ENCODE results near the gene SLC1A5. TPM values are rescaled to one million over a fixed set of nuclear protein-coding genes. Genes with fewer than 3 reads are reported as not detected.
A peak's percentile ranks its signal among the peaks of the same experiment; 100 is the strongest.

SLC1A5 gene
- total RNA-seq, 2 experiments from 2014 or later = 145 to 161 TPM

- Histone ChIP-seq H3K27ac (ENCODE audit: low read depth, low read length, poor library complexity, severe bottlenecking) (no peak overlapping the region), H2AFZ (ENCODE audit: low read length) (no peak overlapping the region), H3K9me2 (ENCODE audit: insufficient read depth, low read length) (no peaks in the 10 kb centered on the region), H3K4me3 (ENCODE audit: low read depth, low read length, poor library complexity, severe bottlenecking) (no peak overlapping the region), H3K4me2 (ENCODE audit: low read length) (no peak overlapping the region), H3K9me3 (ENCODE audit: low read length) (no peaks in the 10 kb centered on the region), H3K79me2 (ENCODE audit: insufficient read depth, low read depth, low read length) (peaks cover 23% of the 10 kb centered on the region), H4K20me1 (ENCODE audit: insufficient read depth, low read length) (peaks cover 15% of the 10 kb centered on the region; the same call in 1 of the 2 replicates), H3K36me3 (ENCODE audit: insufficient read depth, low read length) (peaks cover 17% of the 10 kb centered on the region; the same call in 1 of the 2 replicates), H3K4me1 (ENCODE audit: insufficient read depth, low read length, poor library complexity, severe bottlenecking) (peaks cover 50% of the 10 kb centered on the region)
- POLR2A ChIA-PET = no interaction called here
- BruUV-seq (replicated peaks) = no TSS peak
- intact Hi-C loops (cut with micrococcal nuclease; ENCODE audit: unreplicated experiment) = no loop called here
- TF ChIP-seq CTCF (conservative IDR thresholded peaks at IDR 0.05; ENCODE audit: low read length) (peak; percentile 90), EZH2phosphoT487 (IDR thresholded peaks at IDR 0.05; ENCODE audit: borderline replicate concordance, low read depth, low read length) (no peak)
- peak; percentile 66 for DNase-seq (ENCODE audit: low spot score)
- CTCF ChIA-PET (ENCODE audit: unreplicated experiment) = no interaction called here
Observed at GRCh38 chr19:46748325-46749109, 39.9 kb downstream of the SLC1A5 start.

GRCh38 chr19:46746281-46747057 lies 41.9 kb downstream of the SLC1A5 start, which contains the start of gene STRN4:
Gene STRN4 (minus strand): TSS chr19:46746450. CDS start chr19:46746430, 20 bp downstream.
- CTCF ChIA-PET (ENCODE audit: unreplicated experiment) = no interaction called here
- Histone ChIP-seq H2AFZ (ENCODE audit: low read length) (peak within 1 kb of the TSS; percentile 49; the same call in 1 of the 2 replicates), H3K27ac (ENCODE audit: low read depth, low read length, poor library complexity, severe bottlenecking) (peak within 1 kb of the TSS; percentile 62), H3K9me3 (ENCODE audit: low read length) (no peaks in the 10 kb centered on the region), H3K9me2 (ENCODE audit: insufficient read depth, low read length) (no peaks in the 10 kb centered on the region), H3K79me2 (ENCODE audit: insufficient read depth, low read depth, low read length) (peaks cover 44% of the 10 kb centered on the region), H4K20me1 (ENCODE audit: insufficient read depth, low read length) (peaks cover 15% of the 10 kb centered on the region; the same call in 1 of the 2 replicates), H3K4me3 (ENCODE audit: low read depth, low read length, poor library complexity, severe bottlenecking) (peak within 1 kb of the TSS; percentile 99), H3K4me1 (ENCODE audit: insufficient read depth, low read length, poor library complexity, severe bottlenecking) (peaks cover 51% of the 10 kb centered on the region), H3K36me3 (ENCODE audit: insufficient read depth, low read length) (peaks cover 34% of the 10 kb centered on the region), H3K4me2 (ENCODE audit: low read length) (peak within 1 kb of the TSS; percentile 87)
- peak; percentile 79 for DNase-seq (ENCODE audit: low spot score)
- intact Hi-C loops (cut with micrococcal nuclease; ENCODE audit: unreplicated experiment) = no loop called here
- POLR2A ChIA-PET = no interaction called here
- no TSS peak for BruUV-seq (replicated peaks)
- TF ChIP-seq EZH2phosphoT487 (IDR thresholded peaks at IDR 0.05; ENCODE audit: borderline replicate concordance, low read depth, low read length) (no peak), CTCF (conservative IDR thresholded peaks at IDR 0.05; ENCODE audit: low read length) (no peak)
